Fibroblast of lung (primary cell): ENCODE measurements around the gene RUFY3.

Experiments
- CTCF ChIP-seq, 2 donors: IDR thresholded peaks in 1 of 2; conservative IDR thresholded peaks in 1 of 2; 1 replicate in 1 of 2; 2 replicates in 1 of 2; pipeline ENCODE4 v1.5.1; 2011 to 2012; ENCODE audit warnings: low read length in 2 of 2, control low read depth in 1 of 2, inconsistent platforms in 1 of 2, low read depth in 1 of 2, mild to moderate bottlenecking in 1 of 2
- EZH2 ChIP-seq: IDR thresholded peaks from 2 replicates; pipeline ENCODE4 v1.5.1; 2012; ENCODE audit warnings: low read length, control low read depth, mild to moderate bottlenecking; ENCODE audit errors: missing control alignments

- no peak for TF ChIP-seq EZH2
- no peak for TF ChIP-seq CTCF (conservative IDR thresholded peaks at IDR 0.05 in 1 of 2, IDR thresholded peaks at IDR 0.05 in 1 of 2; ENCODE audit: low read depth in 1 of 2, low read length in 2 of 2)
Observed at GRCh38 chr4:70687392-70687791, 34.4 kb upstream of the RUFY3 start.
